HEK293T (cell line): ENCODE measurements around the gene FAM20C.

Experiments
- CTCF ChIA-PET: fragments of 350-600 bp; formaldehyde crosslinking; extraction: SDS; loops from one replicate; lab custom pipeline; 2021; ENCODE audit warnings: antibody characterized with exemption, inconsistent platforms; lab: Yijun Ruan, JAX
- POLR2A ChIA-PET: fragments of 350-600 bp; formaldehyde crosslinking; extraction: SDS; loops from one replicate; lab custom pipeline; 2020; ENCODE audit warnings: antibody characterized with exemption, inconsistent platforms; lab: Yijun Ruan, JAX
- DNase-seq: peaks from one replicate; pipeline ENCODE4 v3.0.0; 2012; ENCODE audit warnings: mixed read lengths; ENCODE audit errors: extremely low spot score
- ARNT ChIP-seq: fragments of 450-650 bp; IDR thresholded peaks from 2 replicates; pipeline ENCODE4 v1.6.1; 2017; ENCODE audit warnings: mild to moderate bottlenecking
- BHLHE40 ChIP-seq: fragments of 450-650 bp; IDR thresholded peaks from 2 replicates; pipeline ENCODE4 v1.6.1; 2016; ENCODE audit warnings: mild to moderate bottlenecking, moderate library complexity, borderline replicate concordance
- CTBP1 ChIP-seq: fragments of 450-650 bp; IDR thresholded peaks from 2 replicates; pipeline ENCODE4 v1.6.1; 2016; ENCODE audit warnings: borderline replicate concordance
- ELF4 ChIP-seq: fragments of 450-650 bp; IDR thresholded peaks from 2 replicates; pipeline ENCODE4 v1.6.1; 2017; ENCODE audit warnings: antibody characterized with exemption
- FOXA1 ChIP-seq: fragments of 450-650 bp; IDR thresholded peaks from 2 replicates; pipeline ENCODE4 v1.6.1; 2016; ENCODE audit warnings: mild to moderate bottlenecking
- FOXK2 ChIP-seq: fragments of 450-650 bp; IDR thresholded peaks from 2 replicates; pipeline ENCODE4 v1.6.1; 2016; ENCODE audit warnings: mild to moderate bottlenecking
- FOXM1 ChIP-seq: fragments of 450-650 bp; IDR thresholded peaks from 2 replicates; pipeline ENCODE4 v1.6.1; 2017; ENCODE audit warnings: mild to moderate bottlenecking, borderline replicate concordance
- HDGF ChIP-seq: fragments of 450-650 bp; IDR thresholded peaks from 2 replicates; pipeline ENCODE4 v1.6.1; 2017; ENCODE audit warnings: antibody characterized with exemption, borderline replicate concordance
- L3MBTL2 ChIP-seq: fragments of 450-650 bp; conservative IDR thresholded peaks from 2 replicates; pipeline ENCODE4 v1.6.1; 2016; ENCODE audit warnings: mild to moderate bottlenecking
- LEF1 ChIP-seq: fragments of 450-650 bp; IDR thresholded peaks from 2 replicates; pipeline ENCODE4 v1.6.1; 2017; ENCODE audit warnings: mild to moderate bottlenecking, borderline replicate concordance
- NFRKB ChIP-seq: fragments of 450-650 bp; IDR thresholded peaks from 2 replicates; pipeline ENCODE4 v1.6.1; 2016; ENCODE audit warnings: mild to moderate bottlenecking, moderate library complexity
- PKNOX1 ChIP-seq: fragments of 450-650 bp; IDR thresholded peaks from 2 replicates; pipeline ENCODE4 v1.6.1; 2016
- SP1 ChIP-seq: fragments of 450-650 bp; IDR thresholded peaks from 2 replicates; pipeline ENCODE4 v1.6.1; 2017
- SUZ12 ChIP-seq: fragments of 450-650 bp; IDR thresholded peaks from 2 replicates; pipeline ENCODE4 v1.6.1; 2016; ENCODE audit warnings: mild to moderate bottlenecking
- TARDBP ChIP-seq: fragments of 450-650 bp; IDR thresholded peaks from 2 replicates; pipeline ENCODE4 v1.6.1; 2016
- ZNF384 ChIP-seq: fragments of 450-650 bp; IDR thresholded peaks from 2 replicates; pipeline ENCODE4 v1.6.1; 2016

FAM20C gene

DNA sequence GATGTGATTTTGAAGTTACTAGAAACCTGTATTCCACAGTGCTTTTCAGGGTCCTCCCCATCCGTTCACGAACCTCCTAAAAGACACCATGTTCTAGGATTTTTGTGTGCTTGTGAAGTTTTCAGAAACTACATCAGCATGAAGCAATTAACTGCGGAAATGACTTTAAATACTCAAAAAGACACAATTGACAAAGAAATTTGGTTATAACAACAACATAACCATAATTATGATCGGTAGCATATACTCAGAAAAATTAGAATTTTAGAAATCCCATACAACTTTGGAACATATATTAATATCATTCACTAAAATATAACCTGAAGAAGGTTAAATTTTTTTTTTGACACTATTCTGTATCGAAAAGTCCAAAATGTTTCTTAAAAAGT lies 43.8 kb upstream of the FAM20C start:
- POLR2A ChIA-PET: interaction anchor here (1.0 kb wide), 2 partner anchors 10 to 15 kb away, joined by 3 to 7 read pairs; no protein-coding TSS in a partner anchor
- CTCF ChIA-PET: no interaction called here
- DNase-seq: no peak
- no peak for TF ChIP-seq SP1
- no peak for TF ChIP-seq ZNF384
- TF ChIP-seq CTBP1: no peak
- no peak for TF ChIP-seq HDGF
- TF ChIP-seq ARNT: no peak
- TF ChIP-seq LEF1: no peak
- no peak for TF ChIP-seq SUZ12
- TF ChIP-seq ELF4: no peak
- no peak for TF ChIP-seq FOXK2
- no peak for TF ChIP-seq NFRKB
- TF ChIP-seq FOXM1: no peak

DNA sequence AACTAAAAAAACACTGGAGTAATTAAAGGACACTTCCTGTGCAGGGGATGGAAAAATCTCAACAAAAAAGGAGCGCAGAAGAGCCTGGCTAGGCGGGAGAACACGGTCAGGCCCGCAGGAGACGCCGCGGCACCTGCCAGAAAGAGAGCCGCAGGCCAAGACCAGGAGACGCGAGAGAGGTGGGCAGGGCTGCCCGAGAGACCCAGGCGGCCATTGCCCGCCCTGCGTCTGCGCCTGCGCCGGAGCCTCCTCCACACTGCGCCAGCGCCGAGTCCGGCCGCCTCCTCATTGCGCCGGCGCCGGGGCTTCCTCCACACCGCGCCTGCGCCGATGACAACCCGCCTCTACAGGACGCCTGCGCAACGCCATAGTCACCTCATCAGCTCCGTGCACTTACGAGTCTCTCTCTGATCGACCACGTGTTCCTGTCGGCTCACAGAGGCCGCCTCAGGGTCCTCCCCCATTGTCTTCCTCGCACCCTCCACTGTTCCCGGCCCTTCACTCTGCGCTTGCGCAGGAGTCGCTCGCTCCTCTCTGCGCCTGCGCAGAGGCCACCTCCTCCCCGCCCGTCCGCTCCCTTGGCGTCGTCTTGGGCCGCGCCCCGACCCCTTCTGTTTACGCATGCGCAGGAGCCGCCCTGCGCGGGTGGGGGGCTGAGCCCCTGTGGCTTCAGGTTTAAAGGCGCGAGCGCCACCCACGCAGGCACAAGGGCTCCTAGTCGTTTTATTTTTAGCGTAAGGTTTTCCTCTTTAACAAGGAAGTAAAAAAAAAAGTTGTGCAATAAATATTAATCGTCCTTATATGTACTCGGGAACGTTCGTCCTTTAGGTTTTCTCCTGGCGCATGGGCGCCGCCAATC lies 43.2 kb upstream of the FAM20C start:
- DNase-seq: peak; percentile 96
- TF ChIP-seq FOXK2: no peak
- peak; percentile 50 for TF ChIP-seq PKNOX1
- no peak for TF ChIP-seq CTBP1
- peak; percentile 94 for TF ChIP-seq L3MBTL2
- no peak for TF ChIP-seq HDGF
- TF ChIP-seq SP1: no peak
- TF ChIP-seq LEF1: no peak
- TF ChIP-seq ELF4: peak; percentile 43; the same call in 1 of the 2 replicates
- ChIA-PET POLR2A (interaction anchor here (1.0 kb wide), 2 partner anchors 9 to 15 kb away, joined by 3 to 7 read pairs; no protein-coding TSS in a partner anchor), CTCF (no interaction called here)

GRCh38 chr7:149791-150636 lies 42.4 kb upstream of the FAM20C start:
- TF ChIP-seq LEF1: no peak
- TF ChIP-seq BHLHE40: no peak
- TF ChIP-seq ARNT: no peak
- TF ChIP-seq SUZ12: no peak
- TF ChIP-seq FOXA1: no peak
- TF ChIP-seq NFRKB: no peak
- TF ChIP-seq SP1: no peak
- TF ChIP-seq HDGF: no peak
- no peak for TF ChIP-seq ZNF384
- TF ChIP-seq CTBP1: no peak
- POLR2A ChIA-PET: interaction anchor here (1.0 to 1.1 kb wide), 3 partner anchors 8 to 18 kb away, joined by 3 to 7 read pairs (median 3); no protein-coding TSS in a partner anchor
- peak; percentile 28 for DNase-seq
- CTCF ChIA-PET: no interaction called here

DNA sequence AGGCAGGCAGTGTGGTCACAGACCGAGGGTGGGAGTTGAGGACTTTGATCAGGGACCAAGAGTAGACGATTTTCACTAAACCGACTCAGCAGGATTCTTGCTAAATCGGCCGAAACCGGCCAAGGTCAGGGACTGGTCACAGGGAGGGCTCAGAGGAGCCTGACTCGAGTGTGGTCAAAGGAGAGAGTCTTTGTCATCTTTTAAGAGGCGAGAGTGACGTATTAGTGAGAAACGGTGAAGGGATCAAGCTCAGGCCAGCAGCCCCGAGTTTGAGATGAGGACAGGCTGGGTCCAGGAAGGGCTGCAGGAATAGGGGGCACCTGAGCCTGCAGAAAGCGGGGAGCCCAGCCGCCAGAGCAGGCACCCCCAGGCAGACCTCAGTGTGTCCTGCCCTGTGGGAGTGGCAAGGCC lies 41.6 kb upstream of the FAM20C start:
- CTCF ChIA-PET: no interaction called here

GRCh38 chr7:151346-152050 lies 40.9 kb upstream of the FAM20C start:
- POLR2A ChIA-PET: interaction anchor here (0.7 kb wide), 1 partner anchor 15 kb away, joined by 3 read pairs; no protein-coding TSS in a partner anchor
- CTCF ChIA-PET: no interaction called here

More for the DNA sequence above, 41.6 kb upstream of the FAM20C start:
- no peak for DNase-seq
- POLR2A ChIA-PET: interaction anchor here (1.1 kb wide), 1 partner anchor 17 kb away, joined by 3 read pairs; no protein-coding TSS in a partner anchor
- TF ChIP-seq CTBP1: no peak
- TF ChIP-seq HDGF: no peak
- no peak for TF ChIP-seq FOXM1
- TF ChIP-seq BHLHE40: no peak
- no peak for TF ChIP-seq ELF4

DNA sequence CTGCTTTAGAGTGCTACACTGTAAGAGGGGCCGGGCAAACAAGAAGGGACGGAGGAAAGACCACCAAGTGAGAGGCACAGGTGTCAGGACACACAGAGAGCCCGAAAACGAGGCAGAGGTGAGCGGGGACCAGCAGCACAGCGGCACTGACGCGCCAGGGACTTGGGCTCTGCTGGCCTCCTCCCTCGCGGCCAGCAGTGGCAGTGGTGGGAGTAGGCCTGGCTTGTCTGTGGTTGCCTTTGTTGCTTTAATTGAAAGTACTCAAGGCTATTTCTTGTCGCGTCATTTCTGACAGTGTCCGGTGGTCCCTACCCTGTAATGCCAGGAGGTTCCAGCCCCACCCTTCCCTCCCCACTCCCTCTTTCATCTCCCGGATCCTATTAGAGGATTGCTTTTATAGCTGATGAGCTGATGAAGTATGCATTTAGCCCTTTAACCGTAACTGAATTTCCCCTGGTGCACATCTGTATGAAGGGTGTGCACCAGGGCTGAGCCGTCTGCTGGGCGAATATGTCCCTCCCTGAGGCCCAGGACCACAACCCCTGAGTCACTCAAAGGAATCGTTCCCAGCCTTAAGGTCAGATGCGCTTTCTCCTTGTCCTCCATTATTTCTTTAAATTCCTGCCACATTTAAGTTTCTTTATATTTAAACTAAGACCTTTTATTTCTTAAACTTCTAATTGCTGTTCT lies 39.5 kb upstream of the FAM20C start:
- TF ChIP-seq TARDBP (no peak), ELF4 (no peak), ZNF384 (no peak), NFRKB (no peak), BHLHE40 (no peak), PKNOX1 (no peak), FOXA1 (no peak), LEF1 (no peak), ARNT (no peak), HDGF (no peak), SP1 (no peak), SUZ12 (no peak), FOXK2 (no peak), FOXM1 (no peak), L3MBTL2 (no peak), CTBP1 (no peak)
- CTCF ChIA-PET: no interaction called here
- DNase-seq: no peak
- POLR2A ChIA-PET: no interaction called here

More at GRCh38 chr7:151346-152050, 40.9 kb upstream of the FAM20C start:
- no peak for DNase-seq
- TF ChIP-seq ARNT: no peak
- no peak for TF ChIP-seq ZNF384
- no peak for TF ChIP-seq HDGF
- TF ChIP-seq FOXM1: no peak
- no peak for TF ChIP-seq ELF4
- no peak for TF ChIP-seq FOXK2
- no peak for TF ChIP-seq BHLHE40
- no peak for TF ChIP-seq NFRKB
- no peak for TF ChIP-seq FOXA1
- no peak for TF ChIP-seq SUZ12
- TF ChIP-seq SP1: no peak
- TF ChIP-seq TARDBP: no peak
